HepG2 (cell line): Measurements from ENCODE around the gene GSPT1. TPM values are rescaled to one million over a fixed set of nuclear protein-coding genes. Genes with fewer than 3 reads are reported as not detected.

Source experiments
- ARNTL ChIP-seq: sonication (generic); formaldehyde crosslinking; IDR thresholded peaks from 2 replicates; pipeline ENCODE4 v1.4.0; 2020; ENCODE audit warnings: mild to moderate bottlenecking, missing genetic modification reagents
- ATM ChIP-seq: fragments of 450-650 bp; IDR thresholded peaks from 2 replicates; pipeline ENCODE4 v1.7.1; 2017; ENCODE audit warnings: mild to moderate bottlenecking, borderline replicate concordance
- HOXA9 ChIP-seq: sonication (generic); formaldehyde crosslinking; IDR thresholded peaks from 2 replicates; pipeline ENCODE4 v1.8.1; 2022; ENCODE audit warnings: missing genetic modification reagents, mild to moderate bottlenecking, moderate library complexity, borderline replicate concordance
- NAIF1 ChIP-seq: sonication (generic); formaldehyde crosslinking; IDR thresholded peaks from 2 replicates; pipeline ENCODE4 v1.5.0; 2020; ENCODE audit warnings: mild to moderate bottlenecking, missing genetic modification reagents, borderline replicate concordance
- RARA ChIP-seq: IDR thresholded peaks from 2 replicates; pipeline ENCODE4 v1.6.1; 2016; ENCODE audit warnings: missing genetic modification reagents, missing compliant biosample characterization
- RXRA ChIP-seq: sonication (generic); formaldehyde crosslinking; IDR thresholded peaks from 2 replicates; pipeline ENCODE4 v1.5.1; 2020; ENCODE audit warnings: missing genetic modification reagents
- SMARCC2 ChIP-seq: fragments of 450-650 bp; IDR thresholded peaks from 2 replicates; pipeline ENCODE4 v1.6.1; 2017; ENCODE audit warnings: antibody characterized with exemption, mild to moderate bottlenecking
- TP53 ChIP-seq: sonication (generic); formaldehyde crosslinking; conservative IDR thresholded peaks from 2 replicates; pipeline ENCODE4 v1.4.0; 2020; ENCODE audit warnings: missing genetic modification reagents
- ZNF331 ChIP-seq: sonication (generic); formaldehyde crosslinking; IDR thresholded peaks from 2 replicates; pipeline ENCODE4 v1.4.0; 2020; ENCODE audit warnings: missing genetic modification reagents
- ZNF670 ChIP-seq: sonication (generic); formaldehyde crosslinking; IDR thresholded peaks from 2 replicates; pipeline ENCODE4 v1.8.0; 2022; ENCODE audit warnings: mild to moderate bottlenecking, missing genetic modification reagents, borderline replicate concordance
- polyA plus RNA-seq, 8 experiments: library from polyadenylated mRNA; depleted of rRNA in 3 of 8; stranded (reverse) in 7 of 8; unstranded in 1 of 8; fragments of >200 nt; fragmentation: Illumina TruSeq in 4 of 8; extraction: Trizol in 4 of 8; gene quantifications; 2 replicates each; pipeline versions ENCODE4 v1.2.1 to v1.2.3, GENCODE V29; 2011 to 2016; ENCODE audit warnings: low read depth in 4 of 8, missing spikeins in 1 of 8, mixed read lengths in 1 of 8; ENCODE audit not compliant: insufficient read depth in 1 of 8
- total RNA-seq, 5 experiments: library from RNA; depleted of rRNA; stranded (reverse); fragments of >200 nt; fragmentation: Illumina TruSeq; extraction: Trizol; gene quantifications; 2 replicates each; pipeline ENCODE4 v1.2.3, GENCODE V29; 2016; ENCODE audit warnings: low read depth in 1 of 5
- TF ChIP-seq, protein P1 (sequence below): IDR thresholded peaks from 2 replicates; pipeline ENCODE4 v1.4.0; 2020; ENCODE audit warnings: mild to moderate bottlenecking, missing genetic modification reagents
- TF ChIP-seq, protein P2 (sequence below): sonication (generic); formaldehyde crosslinking; IDR thresholded peaks from 2 replicates; pipeline ENCODE4 v1.9.0; 2021; ENCODE audit warnings: missing genetic modification reagents, borderline replicate concordance
- TF ChIP-seq, protein P3 (sequence below): sonication (generic); formaldehyde crosslinking; IDR thresholded peaks from 2 replicates; pipeline ENCODE4 v1.5.1; 2020; ENCODE audit warnings: missing genetic modification reagents, mild to moderate bottlenecking, borderline replicate concordance
- TF ChIP-seq, protein P4 (sequence below): IDR thresholded peaks from 2 replicates; pipeline ENCODE4 v1.6.1; 2016; ENCODE audit warnings: missing genetic modification reagents, missing compliant biosample characterization
- TF ChIP-seq, protein P5 (sequence below): sonication (generic); formaldehyde crosslinking; IDR thresholded peaks from 2 replicates; pipeline ENCODE4 v1.5.0; 2020; ENCODE audit warnings: missing genetic modification reagents, mild to moderate bottlenecking, borderline replicate concordance
- TF ChIP-seq, protein P6 (sequence below): sonication (generic); formaldehyde crosslinking; IDR thresholded peaks from 2 replicates; pipeline ENCODE4 v1.4.0; 2020; ENCODE audit warnings: missing genetic modification reagents

The GSPT1 gene
- total and polyA plus RNA-seq, 2 of the 13 experiments (the other 11 are each of a cell fraction or from before 2014, with no cell fraction given) = 120 to 316 TPM

DNA sequence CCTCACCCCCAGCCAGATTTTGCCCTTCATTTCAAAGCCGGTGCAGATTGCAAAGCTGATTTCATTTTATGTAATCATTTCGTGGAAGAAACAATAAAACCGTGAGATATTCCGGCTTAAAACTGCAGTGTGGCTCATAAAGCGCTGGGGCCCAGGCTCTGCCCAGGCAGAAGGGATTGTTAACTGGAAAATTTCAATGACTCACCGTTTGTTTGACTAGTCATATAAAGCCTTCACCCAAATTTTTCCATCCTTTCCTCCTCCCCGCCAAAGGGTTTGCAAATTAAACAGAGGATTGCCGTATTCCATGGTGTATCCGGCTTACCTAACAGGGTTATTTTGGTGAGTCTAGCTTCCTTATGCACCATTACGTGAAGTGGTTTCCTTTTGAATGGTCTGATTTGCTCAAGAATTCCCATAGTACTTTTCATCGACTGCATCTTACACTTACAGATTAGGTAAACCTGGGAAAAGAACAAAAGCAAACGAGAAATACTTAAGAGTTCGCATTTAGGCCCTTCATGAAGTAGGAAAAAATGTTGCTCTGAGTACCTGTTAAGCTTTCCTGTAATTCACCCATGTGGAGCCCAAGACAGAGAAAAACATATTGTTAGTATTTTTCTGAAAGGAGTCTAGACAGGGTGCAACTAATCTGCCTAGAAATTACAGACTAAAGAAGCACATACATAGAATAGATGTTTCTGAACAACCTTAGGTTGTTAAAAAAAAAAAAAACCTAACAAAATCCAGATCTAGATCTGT, 949 bp upstream of the GSPT1 start (continued):
- TF ChIP-seq ATM (no peak), TP53 (peak; percentile 24), NAIF1 (CRISPR knock-in tag) (no peak; the same call in 1 of the 2 replicates), RARA (CRISPR knock-in tag) (peak; percentile 43; the same call in 1 of the 2 replicates), ZNF670 (CRISPR knock-in tag) (peak; percentile 84; the same call in 1 of the 2 replicates), ZNF331 (peak; percentile 66; the same call in 1 of the 2 replicates), ARNTL (CRISPR knock-in tag) (no peak), SMARCC2 (peak; percentile 53; the same call in 1 of the 2 replicates), RXRA (no peak; the same call in 1 of the 2 replicates), HOXA9 (CRISPR knock-in tag) (no peak)
- TF ChIP-seq, protein P1, sequence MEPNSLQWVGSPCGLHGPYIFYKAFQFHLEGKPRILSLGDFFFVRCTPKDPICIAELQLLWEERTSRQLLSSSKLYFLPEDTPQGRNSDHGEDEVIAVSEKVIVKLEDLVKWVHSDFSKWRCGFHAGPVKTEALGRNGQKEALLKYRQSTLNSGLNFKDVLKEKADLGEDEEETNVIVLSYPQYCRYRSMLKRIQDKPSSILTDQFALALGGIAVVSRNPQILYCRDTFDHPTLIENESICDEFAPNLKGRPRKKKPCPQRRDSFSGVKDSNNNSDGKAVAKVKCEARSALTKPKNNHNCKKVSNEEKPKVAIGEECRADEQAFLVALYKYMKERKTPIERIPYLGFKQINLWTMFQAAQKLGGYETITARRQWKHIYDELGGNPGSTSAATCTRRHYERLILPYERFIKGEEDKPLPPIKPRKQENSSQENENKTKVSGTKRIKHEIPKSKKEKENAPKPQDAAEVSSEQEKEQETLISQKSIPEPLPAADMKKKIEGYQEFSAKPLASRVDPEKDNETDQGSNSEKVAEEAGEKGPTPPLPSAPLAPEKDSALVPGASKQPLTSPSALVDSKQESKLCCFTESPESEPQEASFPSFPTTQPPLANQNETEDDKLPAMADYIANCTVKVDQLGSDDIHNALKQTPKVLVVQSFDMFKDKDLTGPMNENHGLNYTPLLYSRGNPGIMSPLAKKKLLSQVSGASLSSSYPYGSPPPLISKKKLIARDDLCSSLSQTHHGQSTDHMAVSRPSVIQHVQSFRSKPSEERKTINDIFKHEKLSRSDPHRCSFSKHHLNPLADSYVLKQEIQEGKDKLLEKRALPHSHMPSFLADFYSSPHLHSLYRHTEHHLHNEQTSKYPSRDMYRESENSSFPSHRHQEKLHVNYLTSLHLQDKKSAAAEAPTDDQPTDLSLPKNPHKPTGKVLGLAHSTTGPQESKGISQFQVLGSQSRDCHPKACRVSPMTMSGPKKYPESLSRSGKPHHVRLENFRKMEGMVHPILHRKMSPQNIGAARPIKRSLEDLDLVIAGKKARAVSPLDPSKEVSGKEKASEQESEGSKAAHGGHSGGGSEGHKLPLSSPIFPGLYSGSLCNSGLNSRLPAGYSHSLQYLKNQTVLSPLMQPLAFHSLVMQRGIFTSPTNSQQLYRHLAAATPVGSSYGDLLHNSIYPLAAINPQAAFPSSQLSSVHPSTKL (CRISPR knock-in tag) = peak; percentile 64; the same call in 1 of the 2 replicates
- TF ChIP-seq, protein P2, sequence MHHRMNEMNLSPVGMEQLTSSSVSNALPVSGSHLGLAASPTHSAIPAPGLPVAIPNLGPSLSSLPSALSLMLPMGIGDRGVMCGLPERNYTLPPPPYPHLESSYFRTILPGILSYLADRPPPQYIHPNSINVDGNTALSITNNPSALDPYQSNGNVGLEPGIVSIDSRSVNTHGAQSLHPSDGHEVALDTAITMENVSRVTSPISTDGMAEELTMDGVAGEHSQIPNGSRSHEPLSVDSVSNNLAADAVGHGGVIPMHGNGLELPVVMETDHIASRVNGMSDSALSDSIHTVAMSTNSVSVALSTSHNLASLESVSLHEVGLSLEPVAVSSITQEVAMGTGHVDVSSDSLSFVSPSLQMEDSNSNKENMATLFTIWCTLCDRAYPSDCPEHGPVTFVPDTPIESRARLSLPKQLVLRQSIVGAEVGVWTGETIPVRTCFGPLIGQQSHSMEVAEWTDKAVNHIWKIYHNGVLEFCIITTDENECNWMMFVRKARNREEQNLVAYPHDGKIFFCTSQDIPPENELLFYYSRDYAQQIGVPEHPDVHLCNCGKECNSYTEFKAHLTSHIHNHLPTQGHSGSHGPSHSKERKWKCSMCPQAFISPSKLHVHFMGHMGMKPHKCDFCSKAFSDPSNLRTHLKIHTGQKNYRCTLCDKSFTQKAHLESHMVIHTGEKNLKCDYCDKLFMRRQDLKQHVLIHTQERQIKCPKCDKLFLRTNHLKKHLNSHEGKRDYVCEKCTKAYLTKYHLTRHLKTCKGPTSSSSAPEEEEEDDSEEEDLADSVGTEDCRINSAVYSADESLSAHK = no peak; the same call in 1 of the 2 replicates
- TF ChIP-seq, protein P3, sequence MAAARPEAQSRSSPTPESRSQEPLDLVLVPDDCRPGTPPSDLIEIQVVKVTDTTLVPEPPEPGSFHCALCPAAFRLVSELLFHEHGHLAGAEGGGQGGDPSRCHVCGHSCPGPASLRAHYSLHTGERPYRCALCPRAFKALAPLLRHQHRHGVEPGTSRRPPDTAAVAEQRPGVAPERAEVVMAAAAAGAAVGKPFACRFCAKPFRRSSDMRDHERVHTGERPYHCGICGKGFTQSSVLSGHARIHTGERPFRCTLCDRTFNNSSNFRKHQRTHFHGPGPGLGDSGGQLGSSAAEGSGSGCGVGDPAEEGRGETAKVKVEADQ (CRISPR knock-in tag) = no peak
- TF ChIP-seq, protein P4, sequence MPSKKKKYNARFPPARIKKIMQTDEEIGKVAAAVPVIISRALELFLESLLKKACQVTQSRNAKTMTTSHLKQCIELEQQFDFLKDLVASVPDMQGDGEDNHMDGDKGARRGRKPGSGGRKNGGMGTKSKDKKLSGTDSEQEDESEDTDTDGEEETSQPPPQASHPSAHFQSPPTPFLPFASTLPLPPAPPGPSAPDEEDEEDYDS = peak; percentile 69; the same call in 1 of the 2 replicates
- TF ChIP-seq, protein P5, sequence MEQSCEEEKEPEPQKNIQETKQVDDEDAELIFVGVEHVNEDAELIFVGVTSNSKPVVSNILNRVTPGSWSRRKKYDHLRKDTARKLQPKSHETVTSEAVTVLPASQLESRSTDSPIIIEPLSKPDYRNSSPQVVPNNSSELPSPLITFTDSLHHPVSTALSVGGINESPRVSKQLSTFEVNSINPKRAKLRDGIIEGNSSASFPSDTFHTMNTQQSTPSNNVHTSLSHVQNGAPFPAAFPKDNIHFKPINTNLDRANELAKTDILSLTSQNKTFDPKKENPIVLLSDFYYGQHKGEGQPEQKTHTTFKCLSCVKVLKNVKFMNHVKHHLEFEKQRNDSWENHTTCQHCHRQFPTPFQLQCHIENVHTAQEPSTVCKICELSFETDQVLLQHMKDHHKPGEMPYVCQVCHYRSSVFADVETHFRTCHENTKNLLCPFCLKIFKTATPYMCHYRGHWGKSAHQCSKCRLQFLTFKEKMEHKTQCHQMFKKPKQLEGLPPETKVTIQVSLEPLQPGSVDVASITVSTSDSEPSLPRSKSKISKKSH (CRISPR knock-in tag) = no peak
- TF ChIP-seq, protein P6, sequence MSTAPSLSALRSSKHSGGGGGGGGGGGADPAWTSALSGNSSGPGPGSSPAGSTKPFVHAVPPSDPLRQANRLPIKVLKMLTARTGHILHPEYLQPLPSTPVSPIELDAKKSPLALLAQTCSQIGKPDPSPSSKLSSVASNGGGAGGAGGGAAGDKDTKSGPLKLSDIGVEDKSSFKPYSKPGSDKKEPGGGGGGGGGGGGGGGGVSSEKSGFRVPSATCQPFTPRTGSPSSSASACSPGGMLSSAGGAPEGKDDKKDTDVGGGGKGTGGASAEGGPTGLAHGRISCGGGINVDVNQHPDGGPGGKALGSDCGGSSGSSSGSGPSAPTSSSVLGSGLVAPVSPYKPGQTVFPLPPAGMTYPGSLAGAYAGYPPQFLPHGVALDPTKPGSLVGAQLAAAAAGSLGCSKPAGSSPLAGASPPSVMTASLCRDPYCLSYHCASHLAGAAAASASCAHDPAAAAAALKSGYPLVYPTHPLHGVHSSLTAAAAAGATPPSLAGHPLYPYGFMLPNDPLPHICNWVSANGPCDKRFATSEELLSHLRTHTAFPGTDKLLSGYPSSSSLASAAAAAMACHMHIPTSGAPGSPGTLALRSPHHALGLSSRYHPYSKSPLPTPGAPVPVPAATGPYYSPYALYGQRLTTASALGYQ (CRISPR knock-in tag) = no peak; the same call in 1 of the 2 replicates
